GM18951 (cell line): ENCODE measurements around the gene TRIM63.

Source experiments
- POLR2A ChIP-seq: IDR thresholded peaks from 4 replicates; pipeline ENCODE4 v1.6.1; 2011; ENCODE audit warnings: mild to moderate bottlenecking; ENCODE audit not compliant: insufficient read length, insufficient read depth; ENCODE audit errors: extremely low read depth
- in situ Hi-C: fragments of 300-500 bp; cut with MboI; formaldehyde crosslinking; loops from one replicate; pipeline ENCODE4 v1.12.0; 2022; ENCODE audit warnings: low sequenced_read_pairs, mixed read lengths, inconsistent platforms; ENCODE audit not compliant: unreplicated experiment

Gene TRIM63

GRCh38 chr1:26016953-26017545, 50.4 kb downstream of the TRIM63 start:
- TF ChIP-seq POLR2A = no peak

GRCh38 chr1:26016258-26016952, 51.0 kb downstream of the TRIM63 start:
- in situ Hi-C loops = no loop called here
- TF ChIP-seq POLR2A = no peak

More at GRCh38 chr1:26016953-26017545, 50.4 kb downstream of the TRIM63 start:
- in situ Hi-C loops = no loop called here

GRCh38 chr1:26015358-26015757, 52.1 kb downstream of the TRIM63 start:
- no peak for TF ChIP-seq POLR2A
- in situ Hi-C loops = no loop called here

GRCh38 chr1:26014179-26014578, 53.3 kb downstream of the TRIM63 start:
- in situ Hi-C loops = no loop called here
- TF ChIP-seq POLR2A = no peak

- no peak for TF ChIP-seq POLR2A
- in situ Hi-C loops = no loop called here
These were observed 54.6 kb downstream of the TRIM63 start for GRCh38 chr1:26012864-26013263.

GRCh38 chr1:26010825-26011224, 56.6 kb downstream of the TRIM63 start:
- TF ChIP-seq POLR2A = no peak
- in situ Hi-C loops = no loop called here

- in situ Hi-C loops = no loop called here
- TF ChIP-seq POLR2A = no peak
These were observed 57.5 kb downstream of the TRIM63 start for GRCh38 chr1:26009796-26010447.

- in situ Hi-C loops = no loop called here
- no peak for TF ChIP-seq POLR2A
These were observed 60.7 kb downstream of the TRIM63 start for GRCh38 chr1:26006710-26007109.

GRCh38 chr1:26005434-26006105, 61.9 kb downstream of the TRIM63 start:
- in situ Hi-C loops = no loop called here

GRCh38 chr1:26003756-26004155, 63.7 kb downstream of the TRIM63 start:
- in situ Hi-C loops = no loop called here
- no peak for TF ChIP-seq POLR2A

More at GRCh38 chr1:26005434-26006105, 61.9 kb downstream of the TRIM63 start:
- no peak for TF ChIP-seq POLR2A

GRCh38 chr1:26003262-26003661, 64.2 kb downstream of the TRIM63 start:
- no peak for TF ChIP-seq POLR2A
- in situ Hi-C loops = no loop called here
